Right lobe of liver (tissue), 4 donors: ENCODE measurements around the gene CNOT3.

Experiments used
- POLR2A ChIP-seq: fragments of 450-650 bp; IDR thresholded peaks from one replicate; pipeline ENCODE4 v1.6.1; 2017; ENCODE audit warnings: antibody characterized with exemption, mild to moderate bottlenecking
- TF ChIP-seq, protein P1 (sequence below), 4 donors: fragments of 200-600 bp in 3 of 4; fragments of 450-650 bp in 1 of 4; IDR thresholded peaks; one replicate each; pipeline versions ENCODE4 v1.5.1 to v1.8.0; 2016 to 2022; ENCODE audit warnings: antibody characterized with exemption in 4 of 4, mild to moderate bottlenecking in 2 of 4
- donor health status: DM: no; HTN: no; CAD: no.
- donor health status: DM: no; HTN: no; CAD: no.
- donor health status: DM: no; HTN: yes; CAD: no.

DNA sequence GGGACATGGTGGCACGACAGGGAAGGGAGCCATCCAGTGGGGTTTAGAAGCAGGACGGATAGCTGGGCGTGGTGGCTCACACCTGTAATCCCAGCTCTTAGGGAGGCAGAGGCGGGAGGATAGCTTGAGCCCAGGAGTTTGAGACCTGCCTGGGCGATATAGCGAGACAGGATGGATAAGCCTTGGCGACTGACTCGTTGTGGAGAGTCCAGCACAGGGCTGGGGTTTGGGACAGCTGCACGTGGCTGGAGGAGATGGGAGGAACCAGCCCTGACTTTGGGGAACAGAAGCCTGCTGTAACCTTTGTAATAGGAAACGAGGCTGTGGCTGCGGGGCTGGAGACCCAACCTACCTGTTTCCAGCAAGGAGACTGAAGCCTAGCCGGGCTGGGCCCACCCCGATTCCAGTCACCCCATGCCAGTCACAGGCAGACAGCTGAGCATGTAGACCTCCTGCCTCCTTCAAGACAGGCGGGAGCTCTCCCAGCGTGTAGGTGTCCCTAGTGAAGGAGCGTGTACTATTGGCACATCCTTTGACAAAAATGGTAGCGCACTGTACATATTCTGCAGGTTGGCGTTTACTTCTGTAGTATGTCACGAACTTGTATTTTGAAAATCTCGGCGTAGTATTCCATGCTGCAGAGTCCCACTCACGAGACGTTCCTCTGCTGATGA, 13.9 kb downstream of the CNOT3 start:
- TF ChIP-seq, protein P1, sequence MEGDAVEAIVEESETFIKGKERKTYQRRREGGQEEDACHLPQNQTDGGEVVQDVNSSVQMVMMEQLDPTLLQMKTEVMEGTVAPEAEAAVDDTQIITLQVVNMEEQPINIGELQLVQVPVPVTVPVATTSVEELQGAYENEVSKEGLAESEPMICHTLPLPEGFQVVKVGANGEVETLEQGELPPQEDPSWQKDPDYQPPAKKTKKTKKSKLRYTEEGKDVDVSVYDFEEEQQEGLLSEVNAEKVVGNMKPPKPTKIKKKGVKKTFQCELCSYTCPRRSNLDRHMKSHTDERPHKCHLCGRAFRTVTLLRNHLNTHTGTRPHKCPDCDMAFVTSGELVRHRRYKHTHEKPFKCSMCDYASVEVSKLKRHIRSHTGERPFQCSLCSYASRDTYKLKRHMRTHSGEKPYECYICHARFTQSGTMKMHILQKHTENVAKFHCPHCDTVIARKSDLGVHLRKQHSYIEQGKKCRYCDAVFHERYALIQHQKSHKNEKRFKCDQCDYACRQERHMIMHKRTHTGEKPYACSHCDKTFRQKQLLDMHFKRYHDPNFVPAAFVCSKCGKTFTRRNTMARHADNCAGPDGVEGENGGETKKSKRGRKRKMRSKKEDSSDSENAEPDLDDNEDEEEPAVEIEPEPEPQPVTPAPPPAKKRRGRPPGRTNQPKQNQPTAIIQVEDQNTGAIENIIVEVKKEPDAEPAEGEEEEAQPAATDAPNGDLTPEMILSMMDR (IDR thresholded peaks at IDR 0.05): no peak
- no peak for TF ChIP-seq POLR2A
